GM19395 (cell line): Measurements from ENCODE around the gene LRRC75B.
"Not testable (repeated sequence)": the region's sequence is repeated elsewhere in the genome, so short reads cannot be mapped to it uniquely, and the experiment has no call there.

Experiments
- ATAC-seq: cut with Tn5 transposase; IDR thresholded peaks from one replicate; pipeline ENCODE4 v1.9.1; 2021; ENCODE audit warnings: mild to moderate bottlenecking, moderate library complexity; ENCODE audit not compliant: unreplicated experiment

The LRRC75B gene

DNA sequence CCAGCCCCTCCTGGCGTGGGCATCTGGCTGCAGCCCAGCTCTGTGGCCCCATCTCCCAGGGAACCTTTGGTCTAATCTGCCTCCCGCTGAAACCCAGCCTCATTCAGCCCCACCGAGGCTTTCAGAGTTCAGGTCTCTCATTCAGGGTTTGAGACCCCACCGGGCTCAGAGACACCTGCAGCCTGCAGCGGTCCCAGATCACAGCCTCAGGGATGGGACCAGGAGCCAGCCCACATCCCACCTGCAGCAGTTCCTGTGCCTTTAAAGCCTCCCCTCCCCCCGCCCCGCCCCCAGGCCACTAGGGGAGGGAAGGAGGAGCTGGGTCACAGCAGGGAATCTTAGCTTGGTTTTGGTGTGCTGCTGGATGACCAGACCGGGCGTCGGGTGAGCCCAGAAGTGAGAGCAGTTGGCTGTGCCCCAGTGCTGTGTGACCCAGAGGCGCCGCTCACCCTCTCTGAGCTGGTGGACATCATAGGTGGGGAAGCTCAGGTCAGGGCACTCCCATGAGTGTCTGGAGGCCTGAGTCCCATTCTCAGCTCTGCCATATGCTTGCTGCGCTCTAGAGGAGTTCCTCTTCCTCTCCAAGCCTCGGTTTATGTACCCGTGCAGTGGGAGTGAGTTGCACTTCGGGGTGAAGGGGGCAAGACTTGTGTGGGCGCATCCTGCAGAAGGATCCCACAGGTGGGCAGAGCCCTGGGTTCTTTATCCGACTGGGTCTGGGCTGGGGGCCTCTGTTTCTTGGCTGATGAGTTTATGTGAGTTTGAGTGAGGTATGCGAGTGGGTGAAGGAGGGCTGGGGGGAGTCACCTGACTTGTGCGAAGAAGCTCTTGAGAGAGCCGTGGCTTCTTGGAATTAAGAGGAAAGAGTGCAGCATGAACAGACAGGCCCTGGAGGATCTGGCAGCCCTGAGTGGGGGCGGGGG lies 10.2 kb upstream of the LRRC75B start, which contains the start of gene GGT1:
Gene GGT1, plus strand, starts transcription at position 347 of the 923 bp plus-strand sequence. CDS start 7,889 bp downstream, outside the sequence.
- not testable (repeated sequence) for ATAC-seq

GRCh38 chr22:24602105-24602749 lies 9.4 kb upstream of the LRRC75B start:
- not testable (repeated sequence) for ATAC-seq

- ATAC-seq = no peak
Measured at GRCh38 chr22:24601217-24602104, 8.6 kb upstream of the LRRC75B start.

DNA sequence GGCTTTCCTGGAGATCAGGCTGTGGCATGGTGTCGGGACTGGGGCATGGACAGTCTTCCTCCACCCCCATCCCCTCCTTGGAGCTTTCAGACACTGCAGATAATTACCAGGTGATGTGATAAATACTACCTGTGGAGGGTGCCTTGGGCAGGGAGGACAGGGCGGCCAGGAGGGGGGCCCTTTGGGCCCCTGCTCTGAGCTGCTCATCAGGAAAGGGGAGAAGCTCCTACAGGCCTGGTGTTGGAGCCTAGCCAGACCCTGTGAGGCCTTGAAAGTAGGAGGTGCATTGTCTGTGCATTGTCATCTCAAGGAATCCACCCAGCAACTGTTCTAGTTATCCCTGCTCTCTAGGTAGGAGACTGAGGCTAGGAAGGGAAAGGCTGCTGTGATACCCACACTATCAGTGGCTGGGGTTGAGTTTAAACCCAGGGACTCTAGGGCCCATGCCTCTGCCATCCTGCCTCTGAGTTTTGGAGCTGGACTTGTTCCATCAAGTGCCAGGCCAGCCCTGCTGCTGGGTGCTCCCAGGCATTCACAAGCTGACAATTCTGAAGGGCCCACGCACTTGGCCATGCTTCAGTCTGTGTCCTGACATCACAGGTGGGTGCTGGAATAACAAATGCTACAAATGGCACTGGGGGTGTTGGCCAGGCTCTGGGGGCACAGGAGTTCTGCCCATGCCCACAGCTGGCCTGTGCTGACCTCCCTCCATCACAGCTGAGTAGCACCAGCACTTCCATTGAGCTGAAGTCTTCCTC lies 7.3 kb upstream of the LRRC75B start:
- not testable (repeated sequence) for ATAC-seq

DNA sequence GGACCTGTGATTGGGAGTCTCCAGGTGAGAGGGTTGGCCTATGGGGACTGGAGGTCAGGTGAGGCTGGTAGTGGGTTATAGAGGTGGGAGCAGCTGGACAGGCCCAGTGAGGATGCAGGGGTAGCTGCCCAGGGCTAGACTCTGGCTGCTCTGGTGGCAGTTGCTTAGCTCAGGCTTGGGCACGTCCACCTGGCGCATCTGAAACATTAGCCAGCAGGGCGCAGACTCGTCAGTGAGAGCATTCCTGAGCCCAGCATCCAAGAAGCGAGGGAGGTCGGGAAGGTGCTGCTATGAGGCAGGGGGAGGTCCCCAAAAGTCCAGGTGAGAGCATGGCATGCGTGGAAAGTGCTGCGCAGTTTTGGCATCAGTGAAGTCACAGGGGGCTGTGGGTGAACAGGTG lies 6.6 kb upstream of the LRRC75B start:
- no peak for ATAC-seq

- ATAC-seq = not testable (repeated sequence)
Measured at GRCh38 chr22:24597076-24597475, 4.2 kb upstream of the LRRC75B start.

DNA sequence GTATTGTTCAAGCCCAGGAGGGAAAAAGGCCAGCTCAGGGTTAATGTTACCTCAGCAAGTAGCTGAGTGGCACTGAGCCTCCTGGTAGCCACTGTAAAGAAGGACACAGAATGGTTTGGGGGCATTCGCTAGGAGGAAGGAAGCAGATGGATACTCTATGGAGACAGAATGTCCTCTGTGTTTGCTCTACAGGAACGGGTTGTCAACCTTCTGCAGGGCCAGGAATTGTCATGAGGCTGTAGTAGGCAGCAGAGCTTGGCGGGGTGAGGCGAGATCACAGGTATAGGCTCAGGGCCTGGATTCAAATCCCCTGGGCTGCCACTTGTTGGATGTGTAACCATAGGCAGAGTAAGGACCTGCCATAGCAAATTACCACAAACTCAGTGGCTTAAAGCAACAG lies 3.0 kb upstream of the LRRC75B start:
- no peak for ATAC-seq

GRCh38 chr22:24595228-24595627 lies 2.4 kb upstream of the LRRC75B start:
- ATAC-seq = no peak

GRCh38 chr22:24594569-24595120 lies 1.8 kb upstream of the LRRC75B start:
- no peak for ATAC-seq

DNA sequence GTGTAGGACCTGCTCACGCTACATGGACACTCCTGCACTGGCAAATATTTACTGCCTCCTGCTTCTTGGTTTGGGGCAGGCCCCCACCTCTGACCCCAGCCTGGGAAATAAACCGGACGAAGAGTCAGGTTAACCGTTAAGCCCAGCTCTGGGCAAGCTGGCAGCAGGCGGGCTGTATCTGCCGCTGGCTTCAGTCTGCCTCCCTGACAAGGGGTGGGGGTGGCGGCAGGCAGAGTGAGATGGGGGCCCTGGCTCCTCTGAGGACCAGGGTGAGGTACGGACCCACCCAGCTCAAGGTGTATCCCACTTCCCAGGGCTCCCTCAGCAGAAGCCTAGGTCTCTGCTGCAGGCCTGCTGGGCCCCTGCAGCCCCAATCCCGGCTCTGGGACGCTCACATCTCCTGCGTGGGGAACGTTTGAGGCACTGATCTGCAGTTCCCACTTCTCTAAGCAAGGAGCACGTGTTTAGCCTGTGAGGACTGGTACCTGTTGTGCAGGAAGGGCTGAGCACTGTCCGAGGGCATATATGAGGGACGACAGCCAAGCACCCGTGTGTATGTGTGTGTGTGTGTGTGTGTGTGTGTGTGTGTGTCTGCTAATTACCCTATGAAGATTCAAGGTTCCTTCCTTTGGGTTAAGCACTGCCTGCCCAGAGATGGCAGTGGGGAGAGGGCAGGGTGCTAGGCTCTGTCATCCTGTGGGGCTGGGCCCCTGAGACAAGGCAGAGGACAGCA lies 1.1 kb upstream of the LRRC75B start:
- ATAC-seq = no peak

DNA sequence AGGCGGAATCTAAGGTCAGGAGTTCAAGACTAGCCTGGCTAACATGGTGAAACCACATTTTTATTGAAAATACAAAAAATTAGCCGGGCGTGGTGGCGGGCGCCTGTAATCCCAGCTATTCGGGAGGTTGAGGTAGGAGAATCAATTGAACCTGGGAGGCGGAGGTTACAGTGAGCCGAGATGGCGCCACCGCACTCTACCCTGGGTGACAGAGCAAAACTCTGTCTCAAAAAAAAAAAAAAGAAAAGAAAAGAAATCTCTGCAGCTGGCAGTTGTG lies 624 bp upstream of the LRRC75B start:
- ATAC-seq = not testable (repeated sequence)

GRCh38 chr22:24592058-24592850 lies 619 bp downstream of the LRRC75B start:
- no peak for ATAC-seq

GRCh38 chr22:24591286-24591830 lies 1.5 kb downstream of the LRRC75B start:
- no peak for ATAC-seq

DNA sequence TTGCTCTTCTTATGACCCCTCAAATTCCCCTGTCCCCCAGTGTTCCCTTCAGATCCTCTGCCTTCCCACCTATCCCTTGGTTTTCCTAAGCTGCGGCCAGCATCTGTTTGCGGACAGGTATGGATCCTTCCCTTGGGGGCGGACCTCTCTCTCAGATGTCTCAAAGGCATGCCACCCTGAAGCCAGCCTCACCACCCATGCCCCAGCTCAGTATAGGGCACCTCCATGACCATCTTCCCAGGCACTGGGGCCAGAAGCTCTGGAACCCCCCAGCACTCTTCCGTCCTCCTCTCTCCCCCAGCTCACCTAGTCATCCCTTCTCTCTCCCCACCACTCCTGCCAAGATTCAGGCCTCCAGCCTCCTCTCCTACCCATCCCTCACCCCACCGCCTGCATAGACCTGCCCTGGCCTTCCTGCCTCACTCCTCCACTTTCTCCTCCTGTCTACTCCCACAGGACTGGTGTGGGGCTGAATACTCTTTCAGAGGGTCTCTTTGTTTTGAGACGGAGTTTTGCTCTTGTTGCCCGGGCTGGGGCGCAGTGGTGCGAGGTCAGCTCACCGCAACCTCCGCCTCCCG lies 2.2 kb downstream of the LRRC75B start:
- ATAC-seq = no peak

- ATAC-seq = no peak
Measured at GRCh38 chr22:24589518-24590030, 3.3 kb downstream of the LRRC75B start.

DNA sequence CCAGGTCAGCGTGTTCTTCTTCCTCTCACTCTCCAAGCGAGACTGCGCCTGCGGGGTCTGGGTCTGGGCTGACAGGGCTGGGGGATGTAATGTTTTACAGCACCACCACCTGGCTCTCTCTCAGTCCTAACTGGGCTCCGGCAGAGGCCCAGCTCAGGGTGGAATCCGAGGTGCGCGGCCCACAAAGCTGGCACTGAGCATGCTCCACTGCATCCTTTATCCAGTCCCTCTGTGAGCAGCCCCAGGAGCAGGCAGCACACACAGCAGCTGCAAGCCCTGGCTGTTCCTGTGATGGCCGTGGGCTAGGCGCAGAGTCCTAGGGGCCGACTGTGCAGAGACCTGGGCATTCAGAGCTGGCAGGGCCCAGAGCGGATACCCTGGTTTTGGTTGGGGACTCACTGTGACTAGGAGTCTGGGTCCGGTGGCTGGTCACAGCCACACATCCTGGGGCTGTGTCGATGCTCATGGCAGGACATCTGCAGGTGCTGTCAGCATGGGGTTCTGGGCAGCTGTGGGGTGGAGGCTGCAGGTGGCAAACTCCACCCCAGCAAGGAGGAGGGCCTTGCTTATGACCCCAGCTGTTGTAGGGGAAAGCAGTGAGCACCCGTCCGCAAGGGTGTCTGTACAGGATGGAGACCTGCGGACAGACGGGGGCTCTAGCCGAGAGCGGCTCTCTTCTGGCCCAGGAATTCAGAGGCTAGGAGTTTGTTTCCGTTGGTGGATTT lies 4.0 kb downstream of the LRRC75B start:
- ATAC-seq = no peak

DNA sequence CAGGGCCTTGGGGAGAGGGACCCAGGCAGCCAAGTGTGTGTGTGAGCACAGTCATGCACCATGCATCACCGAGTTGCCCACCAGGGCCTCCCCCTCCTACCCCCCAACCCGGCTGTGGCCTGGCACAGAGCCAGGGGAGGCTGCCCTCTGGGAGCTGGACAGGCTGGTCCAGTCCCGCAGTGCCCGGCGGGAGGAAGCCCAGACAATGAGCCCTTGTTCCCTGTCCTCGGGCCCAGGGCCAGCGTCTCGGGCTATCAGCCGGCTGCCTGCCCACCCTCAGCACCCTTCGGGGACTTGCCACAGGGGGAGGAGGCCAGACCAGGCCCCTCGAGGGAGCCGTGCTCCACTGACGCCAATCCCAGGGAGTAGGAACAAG lies 4.5 kb downstream of the LRRC75B start:
- no peak for ATAC-seq
